CD4-positive, CD25-positive, alpha-beta regulatory T cell (primary cell): ENCODE measurements around the gene NADK. TPM values are rescaled to one million over a fixed set of nuclear protein-coding genes. Genes with fewer than 3 reads are reported as not detected.
A peak's percentile ranks its signal among the peaks of the same experiment; 100 is the strongest.

Experiments
- ATAC-seq, 2 donors: fragments of 150-1000 bp; cut with Tn5 transposase; one replicate each; pipeline ENCODE4 v1.10.0; 2021; ENCODE audit warnings: low read depth in 2 of 2, moderate number of reproducible peaks in 2 of 2, moderate library complexity in 1 of 2
- DNase-seq, 3 donors: peaks; one replicate each; pipeline versions ENCODE4 v3.0.0 to v3.0.0-alpha.2; 2012 to 2022; ENCODE audit warnings: mixed read lengths in 1 of 3
- H3K27ac ChIP-seq: one replicate; pipeline ENCODE4 v1.7.0; 2013; ENCODE audit warnings: mild to moderate bottlenecking, low read length; ENCODE audit not compliant: insufficient read depth, poor library complexity, severe bottlenecking
- H3K27me3 ChIP-seq: one replicate; pipeline ENCODE4 v1.7.0; 2013; ENCODE audit warnings: low read length; ENCODE audit not compliant: control insufficient read depth, insufficient read depth
- H3K36me3 ChIP-seq: one replicate; pipeline ENCODE4 v1.7.0; 2013; ENCODE audit warnings: mild to moderate bottlenecking, low read length, moderate library complexity; ENCODE audit not compliant: control insufficient read depth, insufficient read depth
- H3K4me1 ChIP-seq: 2 replicates; pipeline ENCODE4 v1.7.0; 2013; ENCODE audit warnings: mild to moderate bottlenecking, low read length; ENCODE audit not compliant: insufficient read depth, control insufficient read depth, poor library complexity, severe bottlenecking
- H3K4me3 ChIP-seq: one replicate; pipeline ENCODE4 v1.7.0; 2013; ENCODE audit warnings: low read depth, mild to moderate bottlenecking, low read length, moderate library complexity
- H3K9me3 ChIP-seq, 2 experiments: 1 replicate in 1 of 2; 2 replicates in 1 of 2; pipeline ENCODE4 v1.7.0; 2013; ENCODE audit warnings: low read length in 2 of 2, mild to moderate bottlenecking in 1 of 2, moderate library complexity in 1 of 2; ENCODE audit not compliant: control insufficient read depth in 2 of 2
- H3K27ac Mint-ChIP-seq, 3 donors: one replicate each; pipeline ENCODE4 v1.8.0; 2020 to 2022; ENCODE audit warnings: mild to moderate bottlenecking in 3 of 3, mixed read lengths in 3 of 3, moderate library complexity in 2 of 3
- H3K27me3 Mint-ChIP-seq: one replicate; pipeline ENCODE4 v1.8.0; 2022; ENCODE audit warnings: mild to moderate bottlenecking, mixed read lengths
- H3K36me3 Mint-ChIP-seq: one replicate; pipeline ENCODE4 v1.8.0; 2020; ENCODE audit warnings: mixed read lengths
- H3K4me1 Mint-ChIP-seq, 4 donors: one replicate each; pipeline ENCODE4 v1.8.0; 2020 to 2022; ENCODE audit warnings: mixed read lengths in 4 of 4, mild to moderate bottlenecking in 1 of 4
- H3K4me3 Mint-ChIP-seq, 4 donors: one replicate each; pipeline ENCODE4 v1.8.0; 2020 to 2022; ENCODE audit warnings: mild to moderate bottlenecking in 4 of 4, mixed read lengths in 4 of 4, moderate library complexity in 3 of 4
- H3K9me3 Mint-ChIP-seq, 7 donors: one replicate each; pipeline ENCODE4 v1.8.0; 2020 to 2022; ENCODE audit warnings: mixed read lengths in 7 of 7, mild to moderate bottlenecking in 3 of 7, moderate library complexity in 2 of 7
- polyA plus RNA-seq, 4 donors: library from polyadenylated mRNA; unstranded; fragments of 300-500 nt; fragmentation: Illumina TruSeq; gene quantifications; one replicate each; pipeline ENCODE4 v1.2.3, GENCODE V29; 2021
- total RNA-seq: library from RNA; stranded (reverse); gene quantifications from one replicate; pipeline ENCODE4 v1.2.3, GENCODE V29; 2022

Gene NADK
- total and polyA plus RNA-seq, 5 donors from 2014 or later = 18.7 to 52.6 (median 22.6) TPM

DNA sequence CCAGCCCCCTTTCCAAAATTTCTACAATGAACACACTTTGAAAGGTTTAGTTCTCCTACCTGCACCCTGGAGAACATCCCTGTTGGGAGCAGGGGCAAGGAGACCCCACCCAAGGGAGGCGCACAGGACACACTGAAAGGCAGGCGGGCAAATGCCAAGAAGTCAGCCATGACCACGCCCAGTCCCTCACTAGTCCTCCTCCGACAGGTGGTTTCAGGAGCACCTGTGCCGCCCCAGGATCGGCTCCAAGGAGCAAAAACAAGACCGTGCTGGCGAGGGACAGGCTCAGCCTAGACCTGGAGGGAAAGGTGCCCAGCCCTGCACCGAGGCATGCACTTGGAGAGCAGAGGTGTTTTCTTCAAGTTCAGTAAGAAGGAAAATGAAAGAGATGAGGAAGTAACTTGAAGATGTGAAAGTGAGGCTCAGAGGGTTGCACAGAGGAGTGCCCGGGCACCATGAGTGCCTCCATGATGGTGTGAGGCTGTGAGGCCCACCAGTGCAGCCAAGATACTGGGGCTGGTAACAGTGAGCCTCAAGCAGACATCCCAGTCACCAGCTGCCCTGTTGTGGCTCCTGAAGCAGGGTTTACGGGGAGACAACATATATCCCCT, 19.6 kb upstream of the NADK start:
- no peak overlapping the region for H3K4me3 Mint-ChIP-seq
- H3K36me3 ChIP-seq = peaks cover 79% of the 10 kb centered on the region

DNA sequence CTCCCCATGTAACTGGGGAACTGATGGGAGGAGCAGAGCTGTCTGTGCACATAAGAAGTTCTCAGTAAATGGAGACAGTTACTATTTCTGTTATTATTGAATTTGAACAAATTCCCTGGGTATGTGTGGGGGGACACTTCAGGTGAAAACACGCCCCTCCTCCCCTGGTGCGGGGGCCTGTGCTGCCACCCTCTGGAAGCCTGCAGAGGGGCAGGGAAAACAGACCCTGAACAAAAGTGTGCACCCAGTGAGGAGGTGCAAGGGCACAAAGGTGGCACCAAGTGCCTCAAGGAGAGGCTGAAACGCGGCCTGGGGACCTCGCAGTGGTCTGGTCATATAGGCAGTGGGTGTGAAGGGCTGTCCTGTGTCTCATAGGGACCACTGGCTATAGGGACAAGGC, 18.2 kb upstream of the NADK start:
- ATAC-seq (peak in 1 of 2 donors; percentile 25), DNase-seq (peak in 2 of 3 donors; percentile 16 to 24)
- peaks cover 23% of the 10 kb centered on the region for H3K36me3 Mint-ChIP-seq
- no peak overlapping the region for H3K27ac ChIP-seq
- peaks cover 0 to 17% (median 12%) of the 10 kb centered on the region in 4 donors for H3K4me1 Mint-ChIP-seq
- H3K27me3 ChIP-seq = no peaks in the 10 kb centered on the region
- no peak overlapping the region for H3K4me3 Mint-ChIP-seq
- no peaks in the 10 kb centered on the region for H3K9me3 ChIP-seq
- H3K4me1 ChIP-seq = no peaks in the 10 kb centered on the region
- H3K36me3 ChIP-seq = peaks cover 82% of the 10 kb centered on the region
- no peak overlapping the region for H3K4me3 ChIP-seq
- peak overlapping the region; percentile 15 to 77 (median 60) for H3K27ac Mint-ChIP-seq
- H3K9me3 Mint-ChIP-seq = no peaks in the 10 kb centered on the region
- no peaks in the 10 kb centered on the region for H3K27me3 Mint-ChIP-seq

More for the DNA sequence above, 19.6 kb upstream of the NADK start:
- peaks cover 0 to 27% (median 18%) of the 10 kb centered on the region in 4 donors for H3K4me1 Mint-ChIP-seq
- Histone ChIP-seq H3K4me3 (no peak overlapping the region), H3K9me3 (no peaks in the 10 kb centered on the region), H3K27me3 (no peaks in the 10 kb centered on the region), H3K4me1 (no peaks in the 10 kb centered on the region), H3K27ac (no peak overlapping the region)
- DNase-seq = no peak
- no peak for ATAC-seq
- no peaks in the 10 kb centered on the region for H3K27me3 Mint-ChIP-seq
- no peak overlapping the region for H3K27ac Mint-ChIP-seq
- H3K36me3 Mint-ChIP-seq = peaks cover 28% of the 10 kb centered on the region
- H3K9me3 Mint-ChIP-seq = no peaks in the 10 kb centered on the region

DNA sequence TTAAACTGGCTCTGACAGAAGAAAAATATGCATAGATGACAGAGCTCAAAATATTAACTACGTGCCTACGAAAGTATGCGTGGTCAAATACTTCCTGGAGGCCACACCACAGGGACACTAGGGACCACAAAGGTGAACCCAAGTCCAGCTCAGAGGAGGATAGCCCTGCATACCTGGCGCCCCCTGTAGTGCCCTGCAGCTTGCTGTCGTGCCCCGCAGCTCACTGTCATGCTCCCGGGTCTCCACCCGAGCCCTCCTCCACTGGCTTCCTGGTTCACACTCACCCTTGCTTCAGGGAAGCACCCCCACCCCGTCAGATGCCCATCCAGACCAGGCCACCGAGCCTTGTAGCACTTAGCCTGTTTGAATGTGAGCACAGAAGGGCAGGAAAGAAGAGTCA, 16.7 kb upstream of the NADK start:
- no peak for ATAC-seq
- no peak overlapping the region for H3K27ac ChIP-seq
- no peaks in the 10 kb centered on the region for H3K9me3 ChIP-seq
- Mint-ChIP-seq H3K27me3 (no peaks in the 10 kb centered on the region), H3K9me3 (no peaks in the 10 kb centered on the region), H3K36me3 (peaks cover 26% of the 10 kb centered on the region), H3K4me3 (no peak overlapping the region), H3K27ac (peak overlapping the region in 2 of 3 donors; percentile 15 to 84), H3K4me1 (peaks cover 0 to 17% (median 9%) of the 10 kb centered on the region in 4 donors)
- no peaks in the 10 kb centered on the region for H3K4me1 ChIP-seq
- peaks cover 81% of the 10 kb centered on the region for H3K36me3 ChIP-seq
- no peak overlapping the region for H3K4me3 ChIP-seq
- no peaks in the 10 kb centered on the region for H3K27me3 ChIP-seq
- no peak for DNase-seq

DNA sequence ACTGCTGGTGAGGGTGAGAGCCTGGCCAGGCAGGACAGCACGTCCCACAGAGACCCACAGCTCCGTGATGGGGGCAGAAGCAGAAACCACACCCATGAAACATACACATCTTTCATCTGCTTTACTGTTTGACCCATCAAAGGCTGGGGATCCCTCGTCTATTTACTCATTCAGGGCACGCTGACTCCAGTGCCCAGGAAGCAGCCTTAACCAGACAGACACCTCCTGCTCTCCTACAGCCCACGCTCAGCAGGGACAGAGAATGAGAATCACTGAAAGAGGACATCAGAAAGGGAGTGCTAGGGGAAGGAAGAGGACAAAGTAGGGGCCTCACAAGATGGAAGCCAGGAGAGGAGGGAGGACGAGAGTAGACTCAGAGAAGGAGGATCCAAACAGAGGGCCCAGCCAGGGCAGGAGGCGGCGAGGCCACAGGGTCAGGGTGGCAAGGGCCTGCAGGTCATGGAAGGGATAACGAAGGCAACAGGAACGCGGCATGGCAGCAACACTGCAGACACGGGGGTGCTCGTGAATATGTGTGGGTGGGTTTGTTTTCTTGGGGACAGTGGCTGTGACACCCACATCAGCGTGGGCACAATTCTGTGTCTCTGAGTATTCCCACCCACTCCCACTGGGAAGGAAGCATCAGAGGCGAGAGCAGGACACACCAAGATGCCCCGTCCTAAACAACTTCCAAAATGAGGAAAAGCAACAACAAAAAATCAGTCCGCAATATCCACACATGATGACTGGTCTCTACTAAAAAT, 15.4 kb upstream of the NADK start:
- Mint-ChIP-seq H3K27me3 (no peaks in the 10 kb centered on the region), H3K9me3 (no peaks in the 10 kb centered on the region), H3K4me1 (peaks cover 0 to 17% (median 9%) of the 10 kb centered on the region in 4 donors), H3K27ac (peak overlapping the region in 1 of 3 donors; percentile 76), H3K4me3 (no peak overlapping the region), H3K36me3 (peaks cover 31% of the 10 kb centered on the region)
- no peaks in the 10 kb centered on the region for H3K27me3 ChIP-seq
- DNase-seq (no peak), ATAC-seq (no peak)
- H3K27ac ChIP-seq = no peak overlapping the region
- H3K9me3 ChIP-seq = no peaks in the 10 kb centered on the region
- H3K36me3 ChIP-seq = peaks cover 86% of the 10 kb centered on the region
- no peak overlapping the region for H3K4me3 ChIP-seq
- no peaks in the 10 kb centered on the region for H3K4me1 ChIP-seq

DNA sequence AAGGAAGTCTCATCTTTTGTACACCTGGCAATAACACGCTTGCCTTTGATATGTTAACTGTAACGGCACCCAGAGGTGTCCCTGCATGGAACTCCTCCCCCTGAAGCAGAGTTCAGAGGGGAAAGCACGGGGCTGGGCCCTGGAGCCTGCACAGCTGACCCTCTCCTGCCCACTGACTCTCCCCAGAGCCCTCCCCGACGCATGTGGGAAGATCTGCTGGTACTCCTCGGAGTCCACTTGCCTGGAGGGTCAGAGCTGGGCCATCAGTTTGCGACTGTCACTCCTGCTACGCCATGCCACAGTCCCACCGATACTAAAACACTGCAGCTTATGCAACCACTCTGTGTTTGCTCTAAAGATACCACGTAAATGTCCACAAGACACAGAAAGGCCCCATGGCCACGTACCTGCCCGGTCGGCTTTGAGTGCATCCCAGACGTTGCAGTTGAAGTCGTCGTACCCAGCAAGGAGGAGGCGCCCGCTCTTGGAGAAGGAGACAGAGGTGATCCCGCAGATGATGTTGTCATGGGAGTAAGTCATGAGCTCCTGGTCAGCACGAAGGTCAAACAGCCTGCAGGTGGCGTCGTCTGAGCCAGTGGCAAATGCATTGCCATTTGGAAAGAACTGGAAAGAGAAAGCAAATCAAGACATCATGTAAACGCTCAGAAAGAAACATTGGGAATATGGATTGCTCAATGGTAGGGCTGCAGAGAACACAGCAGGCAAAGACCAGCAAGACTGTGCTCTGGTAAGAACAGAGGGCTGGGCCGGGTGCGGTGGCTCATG, 10.6 kb upstream of the NADK start:
- Histone ChIP-seq H3K4me3 (no peak overlapping the region), H3K9me3 (no peaks in the 10 kb centered on the region), H3K27me3 (no peaks in the 10 kb centered on the region), H3K36me3 (peaks cover 87% of the 10 kb centered on the region), H3K4me1 (peaks cover under 1% of the 10 kb centered on the region), H3K27ac (no peak overlapping the region)
- ATAC-seq (no peak), DNase-seq (no peak)
- Mint-ChIP-seq H3K4me1 (peaks cover 0 to 9% (median 8%) of the 10 kb centered on the region in 4 donors), H3K9me3 (no peaks in the 10 kb centered on the region), H3K27me3 (no peaks in the 10 kb centered on the region), H3K4me3 (no peak overlapping the region), H3K27ac (peak overlapping the region in 1 of 3 donors; percentile 71), H3K36me3 (peaks cover 39% of the 10 kb centered on the region)

DNA sequence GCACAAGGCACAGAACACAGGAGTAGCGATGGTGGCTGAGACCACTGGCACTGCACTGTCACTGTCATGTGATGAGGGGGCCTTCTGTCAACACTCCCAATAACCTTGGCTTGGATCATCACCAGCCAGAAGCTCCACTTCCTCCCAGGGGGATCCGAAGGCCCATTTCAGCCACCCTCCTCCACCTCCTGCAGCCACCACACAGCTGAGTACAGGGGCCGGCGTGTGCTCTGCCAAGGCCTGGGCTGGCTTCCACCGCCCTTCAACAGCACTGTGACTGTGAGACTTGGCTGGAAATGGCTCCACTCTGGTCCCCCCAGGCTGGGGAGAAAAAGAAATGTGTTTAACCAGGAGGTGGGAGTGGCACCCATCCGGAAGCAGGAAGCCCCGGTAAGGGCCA, 9.9 kb upstream of the NADK start:
- no peak overlapping the region for H3K4me3 Mint-ChIP-seq
- H3K4me1 Mint-ChIP-seq = peaks cover 0 to 13% (median 7%) of the 10 kb centered on the region in 4 donors
- Histone ChIP-seq H3K9me3 (no peaks in the 10 kb centered on the region), H3K27ac (no peak overlapping the region), H3K36me3 (peaks cover 81% of the 10 kb centered on the region), H3K4me1 (peaks cover 7% of the 10 kb centered on the region), H3K27me3 (no peaks in the 10 kb centered on the region), H3K4me3 (no peak overlapping the region)
- no peaks in the 10 kb centered on the region for H3K9me3 Mint-ChIP-seq
- H3K36me3 Mint-ChIP-seq = peaks cover 32% of the 10 kb centered on the region
- no peak overlapping the region for H3K27ac Mint-ChIP-seq
- DNase-seq (no peak), ATAC-seq (no peak)
- H3K27me3 Mint-ChIP-seq = no peaks in the 10 kb centered on the region

DNA sequence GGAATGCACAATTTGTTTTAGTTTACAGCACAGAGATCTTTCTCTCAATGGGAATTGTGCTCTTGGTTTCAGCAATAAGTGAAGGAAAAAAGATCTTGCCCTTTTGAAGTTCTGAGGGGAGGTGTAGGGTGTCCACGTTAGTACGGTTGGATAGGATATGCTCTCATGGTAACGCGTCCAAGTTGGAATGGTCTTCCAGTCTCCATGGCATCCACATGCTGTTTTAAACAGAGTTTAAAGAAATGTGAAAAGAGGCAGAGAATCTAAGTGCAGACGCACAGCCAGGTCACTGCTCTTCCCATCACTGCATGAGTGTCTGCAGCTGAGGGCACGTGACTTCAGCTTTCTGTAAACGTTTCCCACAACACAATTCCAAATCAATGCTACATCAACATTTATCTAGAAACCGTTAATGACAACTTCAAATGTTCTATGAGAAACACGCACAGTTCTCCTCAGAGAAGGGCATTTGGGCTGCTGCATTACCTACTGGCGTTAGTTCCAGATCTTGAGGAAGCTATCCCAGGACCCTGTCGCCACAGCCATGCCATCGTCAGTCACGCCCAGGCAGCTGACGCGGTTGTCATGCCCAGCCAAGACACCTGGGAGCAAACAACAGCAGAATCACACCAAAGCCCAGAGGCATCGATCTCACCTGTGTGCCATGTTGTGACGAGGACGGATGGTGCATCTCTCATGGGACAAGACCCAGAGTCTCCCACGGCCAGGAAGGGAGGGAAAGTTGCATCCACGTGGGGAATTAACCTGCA, 8.8 kb upstream of the NADK start:
- H3K27ac Mint-ChIP-seq = peak overlapping the region in 1 of 3 donors; percentile 47

More for the DNA sequence above, 8.8 kb upstream of the NADK start:
- ATAC-seq (no peak), DNase-seq (no peak)
- H3K4me3 ChIP-seq = no peak overlapping the region
- H3K9me3 ChIP-seq = no peaks in the 10 kb centered on the region
- no peak overlapping the region for H3K4me3 Mint-ChIP-seq
- H3K4me1 ChIP-seq = peaks cover 18% of the 10 kb centered on the region
- H3K9me3 Mint-ChIP-seq = no peaks in the 10 kb centered on the region
- H3K36me3 Mint-ChIP-seq = peaks cover 30% of the 10 kb centered on the region
- no peak overlapping the region for H3K27ac ChIP-seq
- peaks cover 0 to 20% (median 12%) of the 10 kb centered on the region in 4 donors for H3K4me1 Mint-ChIP-seq
- H3K36me3 ChIP-seq = peaks cover 71% of the 10 kb centered on the region
- no peaks in the 10 kb centered on the region for H3K27me3 Mint-ChIP-seq
- H3K27me3 ChIP-seq = no peaks in the 10 kb centered on the region
